Body of pancreas (tissue), 4 donors: Measurements from ENCODE around the gene PRR9. TPM values are rescaled to one million over a fixed set of nuclear protein-coding genes. Genes with fewer than 3 reads are reported as not detected.

Experiments
- ATAC-seq: fragments of 150-250 bp; one replicate; pipeline ENCODE4 v1.9.1; 2016
- DNase-seq, 4 donors: peaks; one replicate each; pipeline ENCODE4 v3.0.0-alpha.2; 2019
- H3K27ac ChIP-seq, 4 donors: fragments of 200-600 bp; sonication (generic); 1 replicate in 3 of 4; 2 replicates in 1 of 4; pipeline versions ENCODE4 v1.5.1 to v1.6.1; 2016 to 2019; ENCODE audit warnings: mild to moderate bottlenecking in 1 of 4, mixed read lengths in 1 of 4, moderate library complexity in 1 of 4
- H3K27me3 ChIP-seq, 2 donors: fragments of 200-600 bp; sonication (generic); one replicate each; pipeline ENCODE4 v1.6.0; 2016; ENCODE audit warnings: mild to moderate bottlenecking in 1 of 2
- H3K36me3 ChIP-seq, 2 donors: fragments of 200-600 bp; sonication (generic); replicated peaks in 1 of 2; 2 replicates each; pipeline ENCODE4 v1.5.1; 2016; ENCODE audit warnings: low read depth in 2 of 2; ENCODE audit not compliant: insufficient read depth in 1 of 2
- H3K4me1 ChIP-seq: fragments of 200-600 bp; sonication (generic); one replicate; pipeline ENCODE4 v1.6.0; 2016
- H3K4me3 ChIP-seq, 2 donors: fragments of 200-600 bp; sonication (generic); 1 replicate in 1 of 2; 2 replicates in 1 of 2; pipeline ENCODE4 v1.5.1; 2016 to 2019
- H3K9me3 ChIP-seq, 3 donors: fragments of 200-600 bp; sonication (generic); 1 replicate in 2 of 3; 2 replicates in 1 of 3; pipeline ENCODE4 v1.5.1; 2016
- CTCF ChIP-seq, 7 experiments: fragments of 450-650 bp in 4 of 7; fragments of 200-600 bp in 3 of 7; sonication (generic) in 3 of 7; IDR thresholded peaks; one replicate each; pipeline ENCODE4 v1.5.1; 2016 to 2019; ENCODE audit warnings: antibody characterized with exemption in 7 of 7
- POLR2A ChIP-seq, 3 donors: fragments of 450-650 bp; IDR thresholded peaks; one replicate each; pipeline ENCODE4 v1.6.1; 2016; ENCODE audit warnings: antibody characterized with exemption in 3 of 3, mild to moderate bottlenecking in 2 of 3
- WGBS, 2 donors: methylation state at CpG; one replicate each; pipeline ENCODE4 v1.1.5; 2017; 5-methylcytosine and 5-hydroxymethylcytosine counted together
- intact Hi-C: fragments of 100-400 bp; cut with DNase I; formaldehyde crosslinking; loops from one replicate; pipeline ENCODE4 v1.15.1; 2023
- total RNA-seq, 2 donors: library from RNA; depleted of rRNA; stranded (reverse); fragments of >200 nt; gene quantifications; one replicate each; pipeline ENCODE4 v1.1.0, GENCODE V29; 2016

The PRR9 gene
- total RNA-seq, 2 donors from 2014 or later: not detected

DNA sequence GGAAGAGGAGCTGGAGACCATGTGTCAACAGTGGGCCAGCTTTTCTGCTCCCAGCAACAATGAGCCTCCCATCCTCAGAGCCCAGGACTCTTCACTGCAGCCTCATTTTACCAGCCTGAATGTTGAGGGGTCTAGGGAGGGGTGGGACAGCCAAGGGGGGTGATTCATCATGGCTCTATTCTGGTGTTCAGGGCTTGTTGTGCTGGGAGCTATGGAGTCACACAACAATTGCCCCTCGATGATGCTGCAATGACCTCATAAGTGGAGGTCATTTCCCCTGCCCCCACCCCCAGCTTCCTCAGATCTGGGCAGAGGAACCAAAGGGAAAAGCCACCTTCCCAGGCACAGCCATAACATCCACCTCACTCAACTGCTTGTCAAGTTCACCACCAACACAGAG, 14.3 kb upstream of the PRR9 start, which contains the start of gene LELP1:
LELP1 (plus strand) TSS at position 301 of the 400 bp plus-strand sequence. CDS start 1,278 bp downstream, outside the sequence.
- intact Hi-C loops: no loop called here
- no peak for TF ChIP-seq POLR2A (IDR thresholded peaks at IDR 0.05)
- TF ChIP-seq CTCF (IDR thresholded peaks at IDR 0.05): no peak
- H3K4me1 ChIP-seq: no peaks in the 10 kb centered on the region
- no peaks in the 10 kb centered on the region for H3K27me3 ChIP-seq
- H3K27ac ChIP-seq: no peak within 1 kb of the TSS
- ATAC-seq (no peak), DNase-seq (no peak)
- no peaks in the 10 kb centered on the region for H3K36me3 ChIP-seq
- WGBS, 2 donors: 56% methylated on average over 1 of the region's 1 CpG; no CpG with 5 or more reads in 1 of the 2 donors
- H3K9me3 ChIP-seq: no peaks in the 10 kb centered on the region
- H3K4me3 ChIP-seq: no peak within 1 kb of the TSS

GRCh38 chr1:153206631-153207030, 10.8 kb upstream of the PRR9 start:
- no peaks in the 10 kb centered on the region for H3K36me3 ChIP-seq
- 72 to 86% methylated on average over 9 of the region's 9 CpGs for WGBS, 2 donors
- no peak overlapping the region for H3K27ac ChIP-seq
- H3K4me1 ChIP-seq: no peaks in the 10 kb centered on the region
- DNase-seq (no peak), ATAC-seq (no peak)
- TF ChIP-seq CTCF (IDR thresholded peaks at IDR 0.05) (no peak), POLR2A (IDR thresholded peaks at IDR 0.05) (no peak)
- H3K4me3 ChIP-seq: no peak overlapping the region
- intact Hi-C loops: no loop called here
- no peaks in the 10 kb centered on the region for H3K27me3 ChIP-seq
- no peaks in the 10 kb centered on the region for H3K9me3 ChIP-seq

- Histone ChIP-seq H3K27ac (no peak overlapping the region), H3K9me3 (no peaks in the 10 kb centered on the region), H3K4me1 (no peaks in the 10 kb centered on the region), H3K36me3 (no peaks in the 10 kb centered on the region), H3K4me3 (no peak overlapping the region), H3K27me3 (no peaks in the 10 kb centered on the region)
- intact Hi-C loops: no loop called here
- ATAC-seq (no peak), DNase-seq (no peak)
- 35 to 38% methylated on average over 7 of the region's 7 CpGs for WGBS, 2 donors
- TF ChIP-seq CTCF (IDR thresholded peaks at IDR 0.05) (no peak), POLR2A (IDR thresholded peaks at IDR 0.05) (no peak)
Measured at GRCh38 chr1:153210206-153210605, 7.2 kb upstream of the PRR9 start.

GRCh38 chr1:153212201-153212600, 5.2 kb upstream of the PRR9 start:
- Histone ChIP-seq H3K9me3 (no peaks in the 10 kb centered on the region), H3K4me1 (no peaks in the 10 kb centered on the region), H3K27ac (no peak overlapping the region), H3K27me3 (no peaks in the 10 kb centered on the region), H3K4me3 (no peak overlapping the region), H3K36me3 (no peaks in the 10 kb centered on the region)
- intact Hi-C loops: no loop called here
- TF ChIP-seq POLR2A (IDR thresholded peaks at IDR 0.05) (no peak), CTCF (IDR thresholded peaks at IDR 0.05) (no peak)
- DNase-seq (no peak), ATAC-seq (no peak)
- 40 to 47% methylated on average over 5 of the region's 5 CpGs for WGBS, 2 donors

- DNase-seq: no peak
- no peak for ATAC-seq
- H3K4me3 ChIP-seq: no peak overlapping the region
- H3K27me3 ChIP-seq: no peaks in the 10 kb centered on the region
- no peak overlapping the region for H3K27ac ChIP-seq
- H3K36me3 ChIP-seq: no peaks in the 10 kb centered on the region
- intact Hi-C loops: no loop called here
- H3K9me3 ChIP-seq: no peaks in the 10 kb centered on the region
- 87 to 99% methylated on average over 4 of the region's 4 CpGs for WGBS, 2 donors
- H3K4me1 ChIP-seq: no peaks in the 10 kb centered on the region
- TF ChIP-seq POLR2A (IDR thresholded peaks at IDR 0.05) (no peak), CTCF (IDR thresholded peaks at IDR 0.05) (no peak)
Measured at GRCh38 chr1:153213519-153213918, 3.9 kb upstream of the PRR9 start.
